ENCODE results near the gene ERO1B.
"Not testable (repeated sequence)": the region's sequence is repeated elsewhere in the genome, so short reads cannot be mapped to it uniquely, and the experiment has no call there.

ERO1B gene

DNA sequence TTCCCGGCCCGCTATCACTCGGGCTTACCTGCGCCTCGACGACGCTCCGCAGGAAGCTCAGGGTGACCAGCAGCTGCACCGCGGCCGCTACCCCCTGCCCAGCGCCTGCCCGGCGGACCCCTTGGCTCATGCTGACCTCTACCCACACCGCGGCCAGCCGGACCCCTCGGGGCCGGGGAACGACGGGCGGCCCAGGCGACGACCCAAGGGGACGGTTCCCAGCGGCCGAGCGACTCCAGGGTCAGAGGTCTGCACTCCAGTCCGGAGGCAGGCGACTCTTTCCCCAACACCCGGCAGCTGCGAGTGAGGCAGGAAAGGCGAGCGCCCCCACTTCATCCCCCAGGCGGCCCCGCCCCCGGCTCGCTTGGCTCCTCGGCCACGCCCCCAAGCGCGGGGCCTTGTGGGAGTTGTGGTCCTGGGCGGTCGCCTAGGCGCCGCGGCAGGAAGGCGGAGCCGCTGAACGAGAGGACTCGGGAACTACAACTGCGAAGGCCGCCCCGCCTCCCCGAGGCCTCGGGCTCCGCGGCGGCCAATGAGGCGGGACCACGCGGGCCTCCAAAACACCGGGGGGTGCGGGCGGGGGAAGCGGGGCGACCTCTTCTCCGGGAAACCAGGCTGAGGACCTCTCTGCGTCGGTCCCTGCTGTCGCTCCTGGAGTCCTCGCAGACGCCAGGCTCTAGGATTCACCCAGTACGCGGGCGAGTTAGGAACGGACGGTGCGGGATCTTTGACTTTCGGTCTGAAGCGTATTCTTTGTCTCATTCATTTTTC, at the start of gene ERO1B:
Gene ERO1B, minus strand, starts transcription at position 305 of the 771 bp plus-strand sequence. Its CDS starts 175 bp downstream, at position 130.
- DNase-seq = peak; percentile 94

GRCh38 chr1:236331412-236331811, 49.7 kb upstream of the ERO1B start:
- DNase-seq = not testable (repeated sequence)

DNA sequence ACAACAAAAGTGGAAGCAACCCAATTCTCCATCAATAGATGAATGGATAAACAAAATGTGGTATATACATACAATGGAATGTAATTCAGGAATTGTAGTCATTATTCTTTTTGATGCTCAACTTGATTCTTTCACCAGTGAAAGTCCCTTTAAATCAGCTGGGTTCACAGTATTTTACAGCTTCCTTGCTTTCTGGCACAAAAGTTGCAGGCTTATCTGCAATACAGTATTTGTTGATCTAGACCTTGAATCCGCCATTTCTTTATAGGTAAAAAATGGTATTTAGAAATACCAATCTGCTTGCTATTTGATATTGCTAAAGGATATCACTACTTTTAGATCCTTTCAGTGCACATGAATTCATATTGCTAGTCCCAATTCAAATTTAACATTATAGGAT, 44.7 kb upstream of the ERO1B start:
- no peak for DNase-seq

GRCh38 chr1:236325567-236325966, 43.8 kb upstream of the ERO1B start:
- no peak for DNase-seq

DNA sequence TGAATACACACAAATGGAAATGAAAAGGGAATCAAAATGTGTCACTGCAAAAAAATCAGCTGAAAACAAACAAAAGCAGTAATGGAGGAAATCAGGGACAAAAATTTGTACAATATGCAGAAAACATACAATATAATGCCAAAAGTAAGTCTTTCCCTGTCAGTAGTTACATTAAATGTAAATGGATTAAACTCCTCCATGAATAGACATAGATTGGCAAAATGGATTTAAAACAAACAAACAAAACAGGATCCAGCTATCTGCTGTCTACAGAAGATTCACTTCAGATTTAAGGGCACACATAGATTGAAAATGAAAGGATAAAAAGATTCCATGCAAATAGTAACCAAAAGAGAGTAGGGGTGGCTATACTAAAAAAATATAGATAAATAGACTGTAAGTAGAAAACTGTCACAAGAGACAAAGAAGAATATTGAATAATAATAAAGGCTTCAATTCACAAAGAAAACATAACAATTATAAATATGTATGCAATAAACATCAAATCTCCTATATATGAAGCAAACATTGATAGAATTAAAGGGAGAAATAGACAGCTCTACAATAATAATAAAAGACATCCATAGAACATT, 42.2 kb upstream of the ERO1B start:
- no peak for DNase-seq

DNA sequence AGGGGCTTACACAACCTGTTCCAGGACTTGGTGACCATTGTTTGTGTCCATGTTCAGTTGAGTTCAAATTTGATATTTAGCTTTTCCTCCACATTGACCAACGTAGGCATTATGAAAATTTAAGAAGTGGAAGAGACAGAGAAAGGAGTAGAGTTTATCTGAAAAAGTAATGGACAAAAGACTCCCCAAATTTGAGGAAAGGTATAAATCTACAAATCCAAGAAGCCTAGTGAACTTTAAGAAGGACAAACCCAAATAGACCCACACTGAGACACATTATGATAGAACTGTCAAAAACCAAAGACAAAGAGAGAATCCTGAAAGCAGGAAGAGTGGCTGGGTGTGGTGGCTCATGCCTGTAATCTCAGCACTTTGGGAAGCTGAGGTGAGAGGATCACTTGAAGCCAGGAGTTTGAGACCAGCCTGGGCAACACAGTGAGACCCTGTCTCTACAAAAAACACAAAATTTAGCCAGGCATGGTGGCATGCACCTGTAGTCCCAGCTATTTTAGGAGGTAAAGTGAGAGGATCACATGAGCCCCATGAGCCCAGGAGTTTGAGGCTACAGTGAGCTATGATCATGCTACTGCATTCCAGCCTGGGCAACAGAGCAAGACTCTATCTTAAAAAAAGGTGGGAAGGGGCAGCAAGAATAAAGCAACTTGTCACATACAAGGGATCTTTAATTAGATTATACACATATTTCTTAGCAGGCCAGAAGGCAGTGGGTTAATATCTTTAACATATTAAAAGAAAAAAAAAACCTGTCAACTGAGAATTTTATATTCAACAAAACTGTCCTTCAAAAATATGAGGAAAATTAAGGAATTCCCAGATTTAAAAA, 41.0 kb upstream of the ERO1B start:
- no peak for DNase-seq

GRCh38 chr1:236321101-236321500, 39.3 kb upstream of the ERO1B start:
- no peak for DNase-seq

- no peak for DNase-seq
Measured at GRCh38 chr1:236320671-236321070, 38.9 kb upstream of the ERO1B start.

DNA sequence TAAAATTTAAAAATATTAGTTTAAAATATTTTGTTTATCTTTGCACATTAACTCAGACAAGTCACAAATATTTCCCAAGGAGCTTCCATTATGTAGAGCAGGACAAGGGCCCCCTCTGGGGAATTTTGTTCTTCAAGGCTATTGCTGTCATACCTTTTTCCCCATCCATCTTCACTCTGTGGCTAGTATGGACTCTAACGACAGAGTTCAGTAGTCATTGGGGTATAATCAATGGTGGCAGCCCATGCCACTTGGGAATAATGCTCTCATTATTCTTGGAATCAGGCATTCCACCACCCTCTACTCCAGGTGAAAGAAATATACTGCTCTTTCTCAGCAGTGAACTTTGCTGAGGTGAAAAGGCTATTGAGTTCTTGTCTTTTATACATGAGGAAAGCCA, 38.5 kb upstream of the ERO1B start:
- DNase-seq = no peak

GRCh38 chr1:236316437-236316836, 34.7 kb upstream of the ERO1B start:
- no peak for DNase-seq

GRCh38 chr1:236315518-236315917, 33.8 kb upstream of the ERO1B start:
- DNase-seq = no peak

DNA sequence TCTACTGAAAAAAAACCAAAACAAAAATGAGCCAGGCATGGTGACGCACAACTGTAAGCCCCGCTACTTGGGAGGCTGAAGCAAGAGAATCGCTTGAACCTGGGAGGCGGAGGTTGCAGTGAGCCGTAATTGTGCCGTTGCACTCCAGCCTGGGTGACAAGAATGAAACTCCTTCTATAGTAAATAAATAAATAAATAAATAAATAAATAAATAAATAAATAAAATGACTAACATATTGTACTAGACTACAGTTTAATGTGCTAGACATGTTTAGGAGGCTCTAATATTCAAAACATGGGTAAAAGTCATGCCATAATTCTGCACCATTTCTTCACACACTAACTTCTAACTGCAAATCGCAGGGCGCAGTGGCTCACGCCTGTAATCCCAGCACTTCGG, 33.3 kb upstream of the ERO1B start:
- no peak for DNase-seq

DNA sequence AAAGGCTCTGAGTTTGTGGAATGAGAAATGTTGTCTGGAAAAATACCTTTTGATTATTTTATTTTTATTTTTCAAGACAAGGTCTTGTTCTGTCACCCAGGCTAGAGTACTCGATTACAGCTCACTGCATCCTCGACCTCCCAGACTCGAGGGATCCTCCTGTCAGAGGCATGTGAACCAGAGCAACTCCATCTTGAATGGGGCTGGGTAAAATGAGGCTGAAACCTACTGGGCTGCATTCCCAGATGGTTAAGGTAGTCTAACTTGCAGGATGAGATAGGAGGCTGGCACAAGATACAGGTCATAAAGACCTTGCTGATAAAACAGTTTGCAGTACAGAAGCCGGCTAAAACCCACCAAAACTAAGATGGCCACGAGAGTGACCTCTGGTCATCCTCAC, 32.3 kb upstream of the ERO1B start:
- not testable (repeated sequence) for DNase-seq

- no peak for DNase-seq
Measured at GRCh38 chr1:236313427-236313826, 31.7 kb upstream of the ERO1B start.

GRCh38 chr1:236311040-236311439, 29.3 kb upstream of the ERO1B start:
- no peak for DNase-seq

GRCh38 chr1:236308827-236309226, 27.1 kb upstream of the ERO1B start:
- no peak for DNase-seq

- DNase-seq = no peak
Measured at GRCh38 chr1:236307435-236307834, 25.7 kb upstream of the ERO1B start.

DNA sequence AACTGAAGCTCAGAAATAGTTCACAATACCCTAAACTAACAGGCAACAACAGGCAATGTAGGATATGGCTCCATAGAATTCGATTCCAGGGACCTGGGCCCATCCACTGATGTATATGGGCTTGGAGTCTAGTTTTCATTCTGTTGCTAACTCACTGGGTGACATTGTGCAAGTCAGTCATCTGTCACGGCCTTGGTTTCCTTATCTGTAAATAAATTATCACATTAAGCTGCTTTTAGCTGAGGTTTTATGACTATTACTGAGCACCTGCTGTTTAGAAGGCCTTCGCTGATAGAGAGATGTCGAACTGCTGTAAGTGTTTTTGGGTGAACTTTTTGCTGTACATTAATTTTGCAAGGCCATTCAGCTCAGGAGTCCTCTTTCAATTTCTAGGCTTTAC, 22.9 kb upstream of the ERO1B start:
- no peak for DNase-seq

DNA sequence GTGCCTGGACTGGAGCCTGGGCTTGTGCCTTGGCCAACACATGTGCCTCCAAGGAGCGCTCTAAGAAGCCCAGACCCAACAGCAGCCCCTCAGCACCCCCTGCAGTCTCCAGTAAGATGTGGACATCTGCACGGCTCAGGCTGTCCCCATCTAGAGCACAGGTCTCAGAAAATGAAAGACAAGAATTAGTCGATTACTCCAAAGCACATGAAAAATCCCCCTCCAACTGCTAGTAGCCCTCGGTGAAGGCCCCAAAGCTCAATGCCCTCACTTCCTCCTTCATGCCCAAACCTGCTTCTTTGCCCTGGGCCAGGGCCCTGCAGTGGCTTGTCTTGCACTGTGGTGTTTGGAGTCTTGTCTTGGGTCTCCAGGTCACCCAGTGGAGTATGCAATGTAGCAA, 21.9 kb upstream of the ERO1B start:
- no peak for DNase-seq

GRCh38 chr1:236302941-236303340, 21.2 kb upstream of the ERO1B start:
- no peak for DNase-seq

DNA sequence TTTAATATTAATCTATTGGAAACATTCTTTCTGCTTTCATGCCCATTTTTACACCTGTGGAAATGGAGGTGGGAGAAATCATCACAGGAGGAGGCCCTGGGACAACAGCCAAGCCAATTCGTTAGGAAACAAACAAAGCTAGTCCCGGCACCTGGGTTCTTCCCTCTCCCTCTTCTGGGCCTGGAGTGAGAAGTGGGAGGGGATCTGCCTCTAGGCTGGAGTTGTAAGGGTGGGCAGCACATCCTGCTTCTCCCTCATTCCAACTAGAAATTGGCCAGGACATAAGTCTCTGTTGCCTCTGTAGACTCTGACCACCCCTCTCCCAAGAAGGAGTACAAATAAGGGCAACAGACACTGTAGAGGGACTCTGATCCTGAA, 20.2 kb upstream of the ERO1B start:
- no peak for DNase-seq

DNA sequence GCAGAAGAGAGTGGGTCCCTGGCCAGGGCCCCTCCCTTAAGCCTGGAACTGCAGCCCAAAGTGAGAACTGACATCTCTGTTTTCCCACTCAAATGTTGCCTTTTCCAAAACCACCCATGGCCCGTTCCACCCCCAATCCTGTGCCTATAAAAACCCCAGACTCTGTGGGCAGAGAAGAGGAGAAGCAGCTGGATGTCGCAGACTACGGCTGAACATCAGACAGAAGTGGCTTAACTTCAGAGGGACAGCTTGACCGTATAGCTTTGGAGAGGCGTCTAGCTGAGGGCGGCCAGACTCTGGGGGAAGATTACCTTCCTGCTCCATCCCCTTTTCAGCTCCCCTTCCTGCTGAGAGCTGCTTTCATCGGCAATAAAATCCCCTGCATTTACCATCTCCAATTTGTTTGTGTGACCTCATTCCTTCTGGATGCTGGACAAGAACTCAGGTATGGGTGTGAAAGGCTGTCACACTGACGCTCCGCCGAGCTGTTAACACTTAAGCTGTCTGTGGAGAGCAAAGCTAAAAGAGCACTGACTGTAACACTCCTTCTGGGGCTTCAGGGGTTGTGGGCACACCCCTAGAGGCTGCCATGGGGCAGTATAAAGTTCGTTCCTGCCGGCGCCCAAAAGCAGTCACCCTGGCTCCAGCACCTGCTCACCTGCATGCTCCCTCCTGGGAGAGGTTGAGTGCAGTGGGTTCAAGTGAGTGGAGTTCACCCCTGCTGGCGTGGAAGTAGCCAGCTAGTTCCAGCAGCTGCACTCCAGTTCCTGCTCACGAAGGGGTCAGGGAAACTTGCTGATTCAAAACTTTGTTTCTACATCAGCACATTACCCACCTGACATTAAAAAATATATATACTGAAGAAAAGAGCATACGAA, 19.6 kb upstream of the ERO1B start:
- no peak for DNase-seq

- no peak for DNase-seq
Measured at GRCh38 chr1:236297161-236297560, 15.4 kb upstream of the ERO1B start.
